CD4-positive, alpha-beta T cell treated with Interleukin-15 for 4 hours (primary cell): ENCODE data around the gene USP40.

ENCODE experiments used
- DNase-seq: peaks from one replicate; pipeline ENCODE4 v3.0.0-alpha.2; 2020; ENCODE audit warnings: low spot score

The USP40 gene

DNA sequence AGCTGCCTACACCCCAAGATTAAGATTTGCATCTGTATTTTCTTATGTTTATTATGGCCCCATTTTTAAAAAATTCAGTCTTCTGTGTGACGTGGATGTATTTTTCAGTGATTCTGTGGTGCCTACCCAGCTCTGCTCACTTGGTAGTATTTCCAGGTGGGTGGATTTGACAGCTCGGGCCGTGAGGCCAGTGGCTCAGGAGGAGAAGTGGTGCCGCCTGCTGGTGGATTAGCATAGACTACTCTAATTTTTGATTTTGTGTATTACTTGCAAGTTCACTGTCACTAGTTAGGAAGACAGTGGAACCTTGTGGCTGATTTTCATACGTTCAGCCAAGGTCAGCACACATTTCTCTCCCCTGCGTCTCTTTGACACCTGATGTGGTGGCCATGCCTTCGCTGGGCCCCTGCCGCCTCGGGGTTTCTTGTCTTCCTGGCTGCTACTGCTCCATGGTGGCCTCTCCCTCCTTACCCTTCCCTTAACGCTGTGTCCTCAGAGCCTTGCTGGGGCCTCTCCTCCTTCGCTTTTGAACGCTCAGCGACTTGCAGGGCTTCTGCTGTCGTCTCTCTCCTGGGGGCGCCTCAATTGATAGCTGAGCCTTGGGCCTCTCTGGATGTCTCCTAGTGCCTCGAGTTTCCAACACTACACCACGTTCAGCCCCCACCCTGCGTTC, 122.9 kb downstream of the USP40 start:
- peak; percentile 88 for DNase-seq

DNA sequence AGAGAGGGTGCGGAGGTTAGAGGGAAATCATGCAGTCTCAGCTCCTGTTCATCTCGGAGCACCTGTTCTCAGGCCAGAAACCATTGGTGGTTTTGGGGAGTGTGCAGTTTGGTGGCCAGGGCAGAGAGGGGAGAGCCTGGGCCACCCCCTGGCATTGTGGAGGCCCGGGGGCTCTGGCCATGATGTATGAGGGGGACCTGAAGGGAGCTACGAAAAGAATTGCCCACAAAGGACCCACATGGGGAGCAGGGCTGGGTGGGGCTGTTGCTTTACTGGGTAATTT, 124.6 kb downstream of the USP40 start:
- no peak for DNase-seq

DNA sequence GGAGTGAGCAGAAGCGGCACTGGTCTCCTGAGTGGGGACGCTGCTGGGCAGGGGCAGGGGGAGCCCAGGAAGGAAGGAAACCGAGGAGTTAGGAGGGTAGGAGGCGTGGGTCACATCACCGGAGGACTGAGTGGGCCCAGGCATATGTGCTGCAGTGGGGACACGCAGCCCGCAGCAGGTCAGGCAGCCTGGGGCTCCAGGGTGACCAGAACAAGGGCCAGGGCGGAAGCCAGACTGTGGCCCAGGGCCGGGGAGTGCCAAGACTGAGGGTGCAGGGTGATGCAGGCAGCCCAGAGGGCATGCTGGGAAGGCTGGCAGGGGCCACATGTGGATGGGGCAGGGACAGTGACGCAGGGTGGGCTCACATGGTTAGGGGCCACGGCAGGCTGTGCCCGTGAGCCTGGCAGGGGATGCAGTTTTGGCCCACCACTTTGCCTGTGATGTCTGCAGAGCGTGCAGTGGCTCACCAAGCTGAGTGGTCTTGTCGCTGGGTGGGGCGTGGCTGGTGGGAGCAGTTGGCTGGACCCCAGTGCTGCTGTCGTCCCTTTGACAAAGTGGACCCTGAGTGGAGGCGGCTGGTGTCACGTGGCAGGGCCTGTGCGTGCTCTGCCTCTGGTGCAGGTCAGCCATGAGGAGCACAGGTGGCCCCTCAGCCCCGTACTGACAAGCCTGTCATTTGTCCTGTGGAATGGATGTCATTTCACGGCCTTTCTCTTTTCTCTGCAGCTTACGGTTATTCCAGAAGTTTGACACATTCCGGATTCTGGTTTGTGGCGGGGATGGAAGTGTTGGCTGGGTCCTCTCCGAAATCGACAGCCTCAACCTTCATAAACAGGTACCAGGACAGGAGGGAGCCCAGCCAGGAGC, 125.2 kb downstream of the USP40 start:
- no peak for DNase-seq

DNA sequence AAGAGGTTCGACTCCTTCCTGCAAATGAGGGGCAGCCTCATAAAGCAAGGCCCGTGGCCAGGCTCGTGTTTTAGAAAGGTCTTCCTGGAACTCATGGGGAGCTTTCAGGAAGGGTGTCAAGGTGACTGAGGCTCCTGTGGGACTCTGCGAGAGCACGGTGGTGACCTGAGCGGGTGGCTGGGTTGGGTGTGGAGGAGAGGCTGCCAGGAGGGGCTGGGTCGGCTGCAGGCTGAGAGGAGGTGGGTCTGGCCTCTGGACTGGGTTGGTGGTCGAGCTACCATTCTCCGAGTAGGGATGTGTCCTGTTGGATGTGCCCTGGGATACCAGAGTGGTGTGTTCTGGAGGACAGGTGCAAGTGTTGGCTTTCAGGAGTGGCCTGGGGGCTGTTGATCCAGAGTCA, 125.9 kb downstream of the USP40 start:
- DNase-seq: no peak

DNA sequence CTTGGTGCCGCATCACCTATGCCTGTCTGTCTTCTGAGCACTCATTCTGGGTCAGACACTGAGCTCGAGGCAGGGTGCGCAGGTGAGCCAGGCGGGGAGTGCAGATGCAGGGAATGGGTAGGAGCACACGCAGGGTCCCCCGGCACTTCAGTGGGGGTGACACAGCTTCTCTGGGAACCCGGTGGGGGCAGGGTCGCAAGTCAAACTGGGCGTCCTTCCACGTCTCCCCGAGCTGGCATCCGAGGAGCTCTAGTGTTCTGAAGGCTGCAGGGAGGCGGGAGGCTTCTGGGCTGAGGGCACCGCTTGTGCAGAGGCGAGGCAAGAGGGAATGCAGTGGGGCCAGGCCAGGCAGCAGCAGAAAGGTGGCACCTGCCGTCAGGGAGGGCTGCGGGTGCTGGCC, 126.3 kb downstream of the USP40 start:
- no peak for DNase-seq

DNA sequence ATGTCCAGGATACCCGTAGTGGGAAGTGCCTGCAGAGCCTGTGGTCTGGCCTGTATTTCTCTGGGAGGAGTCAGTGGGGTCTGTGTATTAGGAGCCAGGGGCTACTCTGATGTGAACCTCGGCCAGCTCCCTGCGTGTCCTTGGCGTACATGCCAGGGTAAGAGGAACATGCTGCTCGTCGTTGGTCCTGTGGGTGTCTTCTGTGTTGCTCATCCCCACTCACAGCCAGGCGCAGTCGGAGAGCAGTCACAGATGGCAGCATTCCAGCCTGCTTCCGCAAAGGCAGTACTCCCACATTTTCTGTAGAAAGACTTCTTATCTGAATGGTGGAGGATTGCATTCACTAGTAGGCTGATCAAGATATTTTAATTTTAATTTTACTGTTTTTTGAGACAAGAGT, 127.4 kb downstream of the USP40 start:
- DNase-seq: no peak

DNA sequence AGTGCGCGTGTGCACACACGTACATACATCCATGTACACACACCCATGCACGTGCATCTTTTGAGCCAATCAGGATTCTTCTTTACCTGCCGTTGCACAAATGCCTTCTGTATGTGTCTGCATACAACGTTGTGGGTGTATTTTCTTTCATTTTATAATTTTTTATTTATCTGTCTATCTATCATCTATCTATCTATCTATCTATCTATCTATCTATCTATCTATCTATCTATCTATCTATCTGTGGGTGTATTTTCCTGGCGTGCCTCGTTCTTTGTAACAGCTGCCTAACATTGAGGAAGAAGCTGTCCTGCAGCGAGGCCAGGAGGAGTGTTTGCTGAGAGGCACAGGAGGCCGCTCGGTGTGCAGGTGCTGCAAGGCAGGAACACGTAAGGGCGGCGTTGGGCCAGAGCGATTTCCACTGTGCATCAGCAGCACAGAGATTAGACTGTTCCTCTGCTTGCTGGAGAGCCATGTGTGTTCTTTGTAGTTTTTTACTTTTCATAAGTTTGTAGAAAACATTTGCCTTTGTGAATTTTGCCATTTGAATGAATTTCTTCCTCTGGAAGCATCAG, 127.9 kb downstream of the USP40 start:
- DNase-seq: no peak

DNA sequence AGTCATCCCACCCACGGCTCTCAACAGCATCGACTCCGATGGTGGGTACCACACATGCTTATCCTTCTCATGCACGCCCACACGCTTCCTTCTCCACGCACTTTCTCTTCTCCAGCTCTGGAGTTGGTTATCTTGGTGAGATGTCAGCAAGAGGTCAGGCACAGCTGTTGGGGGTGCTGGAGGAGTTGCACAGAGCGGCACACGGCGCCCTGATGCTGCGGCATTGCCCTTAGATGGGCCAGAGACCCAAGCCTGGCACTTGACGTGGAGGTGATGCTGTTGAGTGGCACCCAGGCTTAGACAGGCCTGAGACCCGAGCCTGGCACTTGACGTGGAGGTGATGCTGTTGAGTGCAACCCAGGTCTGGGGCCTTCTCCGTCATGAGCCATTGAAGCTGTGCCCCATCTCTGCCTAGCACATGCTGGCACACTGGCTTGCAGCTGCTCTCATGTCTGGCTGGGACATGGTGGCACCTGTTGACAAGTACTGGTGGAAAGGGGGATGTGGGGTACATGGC, 129.1 kb downstream of the USP40 start:
- DNase-seq: no peak

DNA sequence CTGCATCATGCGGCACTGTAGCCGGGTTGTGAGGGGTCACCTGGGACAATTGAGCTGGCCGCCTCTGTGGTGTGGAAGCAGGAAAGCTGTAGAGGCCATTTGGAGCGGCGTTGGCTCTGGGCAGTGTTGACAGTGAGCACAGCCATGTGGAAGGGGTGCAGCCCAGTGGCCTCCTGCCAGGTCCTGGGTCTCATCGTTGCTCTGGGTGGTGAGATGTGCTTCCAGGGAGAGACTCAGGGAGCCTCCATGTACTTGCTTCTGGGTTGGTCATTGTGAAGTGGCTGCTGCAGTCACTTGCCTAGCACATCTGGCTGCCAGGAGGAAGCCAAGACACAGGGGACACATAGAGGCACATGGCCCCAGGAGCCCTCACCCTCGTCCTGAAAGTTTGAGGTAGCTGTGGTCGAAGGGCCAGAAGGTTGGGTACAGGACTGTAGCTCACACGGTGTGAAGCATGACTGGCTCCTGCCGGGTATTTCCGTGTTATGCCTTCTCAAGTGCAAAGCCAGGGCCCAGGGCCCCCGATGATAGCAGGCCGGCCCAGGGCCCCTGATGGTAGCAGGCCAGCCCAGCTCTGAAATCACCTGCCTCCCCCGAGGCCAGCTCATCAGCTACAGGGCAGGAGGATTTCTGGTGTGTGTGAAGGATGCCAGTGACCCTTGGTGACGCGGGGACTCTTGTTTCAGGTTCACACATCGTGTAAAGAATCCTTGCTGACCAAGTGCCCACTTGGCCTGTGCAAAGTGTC, 129.7 kb downstream of the USP40 start:
- DNase-seq: no peak

DNA sequence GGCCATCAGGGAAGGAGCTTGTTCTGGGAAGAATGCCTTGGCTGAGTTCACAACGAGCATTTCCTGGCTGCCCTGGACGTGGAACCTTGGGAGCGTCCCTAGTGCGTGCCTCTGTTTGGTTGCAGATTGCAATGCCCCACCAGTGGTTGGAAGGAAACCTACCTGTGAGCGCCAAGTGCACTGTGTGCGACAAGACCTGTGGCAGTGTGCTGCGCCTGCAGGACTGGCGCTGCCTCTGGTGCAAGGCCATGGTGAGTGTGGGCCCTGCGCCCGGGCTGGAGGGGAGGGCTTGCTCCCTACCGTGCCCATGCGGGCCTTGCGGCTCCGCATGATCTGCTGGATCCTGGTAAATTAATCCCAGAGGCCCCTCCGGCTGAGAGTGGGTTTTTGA, 130.4 kb downstream of the USP40 start:
- DNase-seq: no peak

DNA sequence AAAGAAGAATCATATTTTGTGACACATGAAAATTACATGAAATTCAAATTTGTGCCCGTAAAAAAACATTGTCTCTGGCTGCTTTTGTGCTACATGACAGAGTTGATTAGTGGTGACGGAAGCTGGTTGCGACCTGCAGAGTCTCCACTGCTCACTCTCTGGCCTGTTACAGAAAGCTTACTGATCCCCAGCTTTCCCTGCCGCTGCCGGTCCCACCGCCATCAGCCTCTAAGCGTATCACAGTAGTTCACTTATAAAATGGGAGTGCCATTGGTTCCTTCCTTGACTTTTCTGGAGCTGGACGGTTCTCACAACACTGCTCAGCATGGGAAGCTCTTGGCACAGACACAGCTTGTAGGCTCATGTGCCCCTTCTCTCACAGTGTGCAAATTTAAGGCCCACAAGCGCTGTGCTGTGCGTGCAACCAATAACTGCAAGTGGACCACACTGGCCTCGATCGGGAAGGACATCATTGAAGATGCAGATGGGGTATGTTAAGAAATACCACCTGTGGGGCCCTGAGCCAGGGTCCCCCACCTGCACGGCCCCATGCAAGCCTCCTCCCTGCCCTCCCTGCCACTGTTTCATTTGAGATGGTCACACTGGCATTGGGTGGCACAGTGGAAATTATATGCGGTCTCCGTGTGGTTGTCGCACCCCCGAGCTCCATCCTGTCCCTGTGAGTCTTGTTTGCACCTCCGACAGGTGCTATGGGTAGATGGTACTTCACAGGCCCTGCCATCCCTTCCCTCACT, 131.0 kb downstream of the USP40 start:
- no peak for DNase-seq

DNA sequence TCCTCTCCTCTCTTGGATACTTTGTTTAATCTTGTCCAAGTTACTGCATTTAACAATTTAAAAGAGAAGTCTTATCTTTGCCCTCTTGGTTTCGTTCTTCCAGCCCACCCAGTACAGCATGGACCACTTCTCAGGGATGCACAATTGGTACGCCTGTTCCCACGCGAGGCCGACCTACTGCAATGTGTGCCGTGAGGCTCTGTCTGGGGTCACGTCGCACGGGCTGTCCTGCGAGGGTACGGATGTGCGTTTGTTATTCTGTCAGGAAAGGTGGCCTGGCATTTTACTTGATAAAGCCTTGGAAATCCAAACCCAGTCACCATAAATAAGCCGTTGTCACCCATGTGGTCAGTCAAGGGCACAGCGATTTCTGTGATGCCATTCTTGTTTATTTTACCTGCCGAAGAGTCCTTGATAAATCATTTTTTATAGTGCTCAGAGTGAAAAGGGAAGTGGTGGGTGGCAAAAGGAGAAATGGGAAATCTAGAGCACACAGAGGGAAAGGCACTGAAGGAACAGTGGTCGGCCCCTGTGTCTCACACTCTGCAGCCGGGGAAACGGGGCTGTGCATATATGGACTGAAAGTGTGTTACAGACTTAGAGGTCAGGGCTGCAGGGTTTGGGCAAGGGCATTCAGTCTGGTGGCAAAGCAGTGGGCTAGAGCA, 131.8 kb downstream of the USP40 start:
- no peak for DNase-seq

DNA sequence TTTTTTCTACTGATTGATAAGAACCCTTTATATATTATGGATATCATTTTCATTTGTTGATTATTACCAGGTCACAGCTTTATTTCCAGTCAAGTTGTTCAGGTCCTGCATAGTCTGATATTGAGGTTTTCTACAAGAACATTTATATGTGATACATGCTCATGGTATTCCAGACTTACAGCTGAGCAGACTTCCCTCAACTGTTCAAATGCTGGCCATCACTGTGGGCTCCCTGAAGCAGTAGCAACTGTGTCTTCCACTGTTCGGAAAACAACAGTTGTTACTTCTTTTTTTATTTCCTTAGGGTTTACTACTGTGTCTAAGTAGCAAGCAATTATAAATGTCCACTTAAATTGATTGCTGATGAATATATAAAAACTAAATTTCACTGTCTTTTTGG, 132.8 kb downstream of the USP40 start:
- DNase-seq: no peak

DNA sequence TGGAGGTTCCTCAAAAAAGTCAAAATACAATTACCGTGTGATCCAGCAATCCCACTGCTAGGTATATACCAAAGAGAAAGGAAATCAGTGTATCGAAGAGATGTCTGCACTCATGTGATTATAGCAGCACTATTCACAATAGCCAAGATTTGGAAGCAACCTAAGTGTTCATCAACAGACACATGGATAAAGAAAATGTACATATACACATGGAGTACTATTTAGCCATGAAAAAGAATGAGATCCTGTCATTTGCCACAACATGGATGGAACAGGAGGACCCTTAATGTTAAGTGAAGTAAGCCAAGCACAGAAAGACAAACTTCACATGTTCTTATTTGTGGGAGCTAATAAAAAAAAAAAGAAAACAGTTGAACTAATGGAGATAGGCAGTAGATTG, 133.6 kb downstream of the USP40 start:
- no peak for DNase-seq

DNA sequence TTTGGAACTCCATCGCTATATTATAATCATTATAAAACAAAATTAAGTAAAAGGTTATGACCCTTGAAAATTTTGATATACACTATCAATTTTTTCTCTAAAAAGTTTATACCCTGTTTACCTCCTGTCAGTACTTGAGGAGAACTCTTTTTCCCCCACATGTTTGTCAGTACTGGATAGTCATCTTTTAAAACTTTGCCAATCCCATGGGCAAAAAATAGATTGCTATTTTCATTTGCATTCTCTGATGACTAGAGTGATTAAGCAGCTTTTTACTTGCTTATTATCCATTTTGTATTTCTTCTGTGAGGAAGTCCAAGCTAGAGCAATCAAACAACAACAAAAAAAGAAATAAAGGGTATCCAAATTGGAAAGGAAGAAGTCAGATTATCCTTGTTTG, 135.9 kb downstream of the USP40 start:
- no peak for DNase-seq

DNA sequence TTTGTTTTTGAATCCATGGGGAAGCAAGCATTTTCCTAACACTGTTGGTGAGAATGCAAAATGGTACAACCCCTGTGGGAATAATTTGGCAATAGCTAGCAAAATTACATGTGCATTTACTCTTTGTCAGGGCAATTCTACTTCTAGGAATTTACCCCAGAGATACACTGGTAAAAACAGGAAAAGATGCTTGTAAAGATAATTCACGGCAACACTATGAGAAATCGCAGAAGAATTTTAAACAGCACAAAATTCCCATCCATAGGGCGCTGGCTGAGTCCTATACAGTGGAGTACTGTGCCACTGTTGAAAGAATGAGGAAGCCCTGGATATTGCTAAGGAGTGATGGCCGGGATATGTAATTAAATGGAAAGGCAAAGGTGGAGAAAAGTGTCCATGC, 136.5 kb downstream of the USP40 start:
- no peak for DNase-seq

DNA sequence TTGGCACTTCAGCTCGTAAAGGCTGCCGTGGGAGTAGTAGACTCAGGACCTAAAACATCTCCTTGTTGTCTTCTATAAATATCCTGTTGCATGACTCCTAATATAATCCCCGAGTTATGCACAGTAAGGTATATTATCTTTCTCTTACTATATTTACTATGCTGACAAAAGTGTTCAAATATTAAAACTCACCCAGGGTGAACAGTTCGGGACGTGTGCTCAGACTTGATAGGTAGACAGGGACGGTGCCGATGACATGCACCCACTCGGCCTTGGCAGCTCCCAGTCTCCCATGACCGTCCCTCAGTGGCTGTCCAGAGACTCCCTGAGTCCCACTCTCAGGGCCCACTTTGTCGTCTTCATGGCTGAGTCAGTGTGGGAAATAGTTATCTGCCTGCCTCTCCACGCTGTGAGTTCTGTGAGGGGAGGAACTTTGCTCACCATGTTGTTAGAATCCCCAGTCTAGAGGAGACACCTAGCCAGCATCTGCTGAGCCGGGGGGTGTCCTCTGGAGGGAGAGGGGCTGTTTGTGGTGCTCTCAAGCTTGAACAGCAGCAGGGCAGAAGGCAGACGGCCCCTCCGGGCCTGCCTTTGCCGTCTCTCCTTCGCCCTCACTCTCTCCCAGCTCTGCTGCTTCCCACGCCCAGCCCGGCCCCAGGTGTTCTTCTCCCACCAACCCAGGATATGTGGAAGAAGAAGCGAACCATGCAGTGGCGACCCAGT, 137.2 kb downstream of the USP40 start:
- DNase-seq: no peak

DNA sequence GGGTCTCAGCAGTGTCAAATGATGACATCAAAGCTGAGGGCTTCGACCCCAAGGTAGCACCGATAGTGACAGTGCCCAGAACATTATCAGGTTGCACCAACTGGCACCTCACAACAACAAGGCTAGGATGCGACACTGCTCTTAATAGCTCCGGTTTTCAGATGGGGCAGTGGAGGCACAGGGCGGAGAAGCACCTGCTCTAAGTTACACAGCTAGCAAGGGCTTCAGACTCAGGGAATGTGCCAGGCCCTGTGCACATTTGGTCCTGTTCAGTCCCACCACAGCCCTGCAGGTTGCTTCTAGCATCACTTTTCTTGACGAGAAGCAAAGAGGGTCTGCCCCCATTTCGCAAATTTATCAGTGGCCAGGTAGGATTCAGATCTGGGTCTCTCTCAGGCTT, 138.1 kb downstream of the USP40 start:
- no peak for DNase-seq

DNA sequence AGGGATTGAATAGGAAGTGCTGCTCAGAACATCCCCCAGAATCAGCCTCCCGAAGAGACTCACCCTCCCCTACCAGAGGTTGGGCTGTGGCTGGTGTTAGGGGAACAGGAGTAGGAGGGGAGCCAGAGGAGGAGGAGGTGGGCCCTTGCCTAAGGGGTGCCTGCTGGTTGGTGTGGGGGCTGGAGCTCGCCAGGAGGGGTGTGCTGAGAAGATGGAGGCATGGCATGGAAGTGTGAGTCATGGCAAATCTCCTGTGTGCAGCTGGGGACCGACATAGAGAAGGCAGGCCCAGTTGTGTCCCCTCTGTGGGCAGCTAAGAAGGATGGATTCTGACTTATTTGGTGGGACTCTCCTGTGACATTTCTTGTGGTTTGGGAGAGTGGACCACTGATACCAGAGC, 138.6 kb downstream of the USP40 start:
- no peak for DNase-seq

DNA sequence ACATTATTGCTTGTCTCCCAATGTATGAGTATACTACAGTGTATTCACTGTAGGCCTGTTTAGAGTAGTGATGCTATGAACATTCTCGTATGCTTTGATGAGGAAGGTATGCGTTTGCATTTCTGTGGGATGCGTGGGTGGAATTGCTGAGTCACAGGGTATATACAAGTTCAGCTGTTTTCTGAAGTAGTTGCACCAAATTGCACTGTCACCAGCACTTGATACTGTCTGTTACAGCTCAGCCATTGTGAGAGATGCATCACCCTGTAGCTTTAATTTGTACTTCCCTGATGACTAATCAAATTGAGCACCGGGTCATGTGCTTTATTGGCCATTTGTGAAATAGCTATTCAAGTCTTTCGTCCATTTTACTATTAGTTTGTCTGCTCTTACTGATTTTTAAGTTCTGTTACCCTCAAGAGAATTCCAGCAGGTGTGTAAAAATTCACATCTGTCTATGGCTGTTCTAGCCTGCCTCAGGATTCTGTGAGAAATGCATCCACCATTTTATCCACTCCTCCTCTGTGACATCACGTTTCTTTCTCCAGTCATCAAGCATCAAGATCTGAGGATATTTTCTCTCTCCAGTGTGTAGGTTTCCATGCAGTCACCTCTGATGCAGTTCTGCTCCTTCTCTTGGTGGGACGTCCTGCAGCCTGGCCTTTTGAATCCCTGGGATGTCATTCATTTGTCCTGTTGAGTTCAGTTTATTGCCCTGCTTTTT, 139.8 kb downstream of the USP40 start:
- DNase-seq: peak; percentile 43
